IMR-90 (cell line): Measurements from ENCODE around the gene FRY.

ENCODE experiments used
- BHLHE40 ChIP-seq: fragments of 150-350 bp; IDR thresholded peaks from 2 replicates; pipeline ENCODE4 v1.6.1; 2016; ENCODE audit warnings: mild to moderate bottlenecking, low read depth, low read length
- CTCF ChIP-seq: conservative IDR thresholded peaks from 2 replicates; pipeline ENCODE4 v1.5.1; 2012; ENCODE audit warnings: mild to moderate bottlenecking, low read depth, low read length, improper control_type of control experiment
- MAFK ChIP-seq: IDR thresholded peaks from 2 replicates; pipeline ENCODE4 v1.6.1; 2012; ENCODE audit warnings: low read depth, low read length, improper control_type of control experiment
- MXI1 ChIP-seq: IDR thresholded peaks from 2 replicates; pipeline ENCODE4 v1.6.1; 2012; ENCODE audit warnings: low read depth, mild to moderate bottlenecking, low read length, moderate library complexity, borderline replicate concordance
- POLR2A ChIP-seq: IDR thresholded peaks from 2 replicates; pipeline ENCODE4 v1.6.1; 2012; ENCODE audit warnings: mild to moderate bottlenecking, low read depth, low read length
- RAD21 ChIP-seq: IDR thresholded peaks from 2 replicates; pipeline ENCODE4 v1.6.1; 2012; ENCODE audit warnings: low read length, improper control_type of control experiment
- RFX5 ChIP-seq: IDR thresholded peaks from 2 replicates; pipeline ENCODE4 v1.8.0; 2012; ENCODE audit warnings: low read depth, mild to moderate bottlenecking, low read length, moderate library complexity
- TF ChIP-seq, protein P1 (sequence below): fragments of 150-350 bp; IDR thresholded peaks from 2 replicates; pipeline ENCODE4 v1.6.1; 2016; ENCODE audit warnings: low read depth, mild to moderate bottlenecking, low read length, moderate library complexity, borderline replicate concordance
- TF ChIP-seq, protein P2 (sequence below): fragments of 150-350 bp; IDR thresholded peaks from 2 replicates; pipeline ENCODE4 v1.6.1; 2017; ENCODE audit warnings: mild to moderate bottlenecking, antibody characterized with exemption, low read length, low read depth

DNA sequence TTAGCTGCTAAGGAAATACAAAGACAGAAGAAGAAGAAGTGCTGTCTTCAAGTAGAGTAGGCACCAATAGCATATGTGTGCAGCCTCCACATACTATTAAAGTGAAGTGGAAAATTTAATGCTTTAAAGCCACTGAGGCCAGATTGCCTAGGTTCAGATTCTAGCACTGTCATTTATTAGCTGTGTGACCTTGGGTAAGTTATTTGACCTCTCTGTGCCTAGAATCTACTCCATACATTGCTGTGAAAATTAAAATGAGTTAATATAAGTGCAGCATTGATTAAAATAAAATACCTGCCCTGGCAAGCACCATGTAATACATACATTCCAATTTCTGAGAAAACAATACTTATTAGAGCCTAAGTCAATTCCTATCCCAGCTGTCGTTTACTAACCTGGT is 110.5 kb downstream of the FRY start:
- TF ChIP-seq POLR2A (no peak), RAD21 (no peak), CTCF (no peak), MAFK (no peak), MXI1 (no peak), RFX5 (no peak), BHLHE40 (no peak)
- TF ChIP-seq, protein P1, sequence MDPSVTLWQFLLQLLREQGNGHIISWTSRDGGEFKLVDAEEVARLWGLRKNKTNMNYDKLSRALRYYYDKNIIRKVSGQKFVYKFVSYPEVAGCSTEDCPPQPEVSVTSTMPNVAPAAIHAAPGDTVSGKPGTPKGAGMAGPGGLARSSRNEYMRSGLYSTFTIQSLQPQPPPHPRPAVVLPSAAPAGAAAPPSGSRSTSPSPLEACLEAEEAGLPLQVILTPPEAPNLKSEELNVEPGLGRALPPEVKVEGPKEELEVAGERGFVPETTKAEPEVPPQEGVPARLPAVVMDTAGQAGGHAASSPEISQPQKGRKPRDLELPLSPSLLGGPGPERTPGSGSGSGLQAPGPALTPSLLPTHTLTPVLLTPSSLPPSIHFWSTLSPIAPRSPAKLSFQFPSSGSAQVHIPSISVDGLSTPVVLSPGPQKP: no peak
- TF ChIP-seq, protein P2, sequence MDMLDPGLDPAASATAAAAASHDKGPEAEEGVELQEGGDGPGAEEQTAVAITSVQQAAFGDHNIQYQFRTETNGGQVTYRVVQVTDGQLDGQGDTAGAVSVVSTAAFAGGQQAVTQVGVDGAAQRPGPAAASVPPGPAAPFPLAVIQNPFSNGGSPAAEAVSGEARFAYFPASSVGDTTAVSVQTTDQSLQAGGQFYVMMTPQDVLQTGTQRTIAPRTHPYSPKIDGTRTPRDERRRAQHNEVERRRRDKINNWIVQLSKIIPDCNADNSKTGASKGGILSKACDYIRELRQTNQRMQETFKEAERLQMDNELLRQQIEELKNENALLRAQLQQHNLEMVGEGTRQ: no peak
